Gastroesophageal sphincter (tissue), 3 donors: ENCODE results near the gene NDUFAF7.

Experiments
- EP300 ChIP-seq: sonication (generic); formaldehyde crosslinking; IDR thresholded peaks from one replicate; pipeline ENCODE4 v1.6.1; 2017; ENCODE audit warnings: antibody characterized with exemption, mild to moderate bottlenecking
- POLR2A ChIP-seq, 2 donors: fragments of 450-650 bp; IDR thresholded peaks; one replicate each; pipeline ENCODE4 v1.6.1; 2017; ENCODE audit warnings: antibody characterized with exemption in 2 of 2, mild to moderate bottlenecking in 2 of 2, moderate library complexity in 1 of 2
- TF ChIP-seq, protein P1 (sequence below), 4 experiments: fragments of 200-600 bp in 2 of 4; fragments of 450-650 bp in 2 of 4; sonication (generic) in 1 of 4; IDR thresholded peaks; one replicate each; pipeline ENCODE4 v1.5.1; 2017 to 2019; ENCODE audit warnings: antibody characterized with exemption in 4 of 4, mild to moderate bottlenecking in 2 of 4, moderate library complexity in 2 of 4

DNA sequence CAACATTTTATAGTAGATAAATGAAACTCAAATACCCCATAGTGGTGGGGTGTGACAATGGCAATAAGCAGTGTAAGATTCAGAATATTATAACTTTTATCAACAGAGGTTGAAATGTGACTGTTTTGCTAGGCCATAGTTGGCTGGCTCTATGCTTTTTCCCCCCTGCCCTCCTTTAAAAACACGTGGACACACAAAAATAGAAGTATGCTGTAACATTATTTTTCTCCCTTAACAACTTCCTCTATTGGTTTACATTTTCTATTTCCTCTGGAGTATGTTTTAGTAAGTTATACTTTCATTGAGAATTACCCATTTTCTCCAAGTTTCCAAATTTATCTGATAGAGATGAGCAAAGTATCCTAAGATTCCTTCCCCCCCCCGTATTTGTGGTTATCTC is 31.1 kb downstream of the NDUFAF7 start:
- TF ChIP-seq POLR2A (IDR thresholded peaks at IDR 0.05) (no peak), EP300 (no peak)
- TF ChIP-seq, protein P1, sequence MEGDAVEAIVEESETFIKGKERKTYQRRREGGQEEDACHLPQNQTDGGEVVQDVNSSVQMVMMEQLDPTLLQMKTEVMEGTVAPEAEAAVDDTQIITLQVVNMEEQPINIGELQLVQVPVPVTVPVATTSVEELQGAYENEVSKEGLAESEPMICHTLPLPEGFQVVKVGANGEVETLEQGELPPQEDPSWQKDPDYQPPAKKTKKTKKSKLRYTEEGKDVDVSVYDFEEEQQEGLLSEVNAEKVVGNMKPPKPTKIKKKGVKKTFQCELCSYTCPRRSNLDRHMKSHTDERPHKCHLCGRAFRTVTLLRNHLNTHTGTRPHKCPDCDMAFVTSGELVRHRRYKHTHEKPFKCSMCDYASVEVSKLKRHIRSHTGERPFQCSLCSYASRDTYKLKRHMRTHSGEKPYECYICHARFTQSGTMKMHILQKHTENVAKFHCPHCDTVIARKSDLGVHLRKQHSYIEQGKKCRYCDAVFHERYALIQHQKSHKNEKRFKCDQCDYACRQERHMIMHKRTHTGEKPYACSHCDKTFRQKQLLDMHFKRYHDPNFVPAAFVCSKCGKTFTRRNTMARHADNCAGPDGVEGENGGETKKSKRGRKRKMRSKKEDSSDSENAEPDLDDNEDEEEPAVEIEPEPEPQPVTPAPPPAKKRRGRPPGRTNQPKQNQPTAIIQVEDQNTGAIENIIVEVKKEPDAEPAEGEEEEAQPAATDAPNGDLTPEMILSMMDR (IDR thresholded peaks at IDR 0.05): no peak
